ENCODE measurements around the gene VPS13D. TPM values are rescaled to one million over a fixed set of nuclear protein-coding genes. Genes with fewer than 3 reads are reported as not detected.

VPS13D gene
- total RNA-seq, 4 donors from 2014 or later, result 88.1 to 105 (median 97.1) TPM

GRCh38 chr1:12339811-12340543 is 110.1 kb downstream of the VPS13D start:
- TF ChIP-seq, protein P1, sequence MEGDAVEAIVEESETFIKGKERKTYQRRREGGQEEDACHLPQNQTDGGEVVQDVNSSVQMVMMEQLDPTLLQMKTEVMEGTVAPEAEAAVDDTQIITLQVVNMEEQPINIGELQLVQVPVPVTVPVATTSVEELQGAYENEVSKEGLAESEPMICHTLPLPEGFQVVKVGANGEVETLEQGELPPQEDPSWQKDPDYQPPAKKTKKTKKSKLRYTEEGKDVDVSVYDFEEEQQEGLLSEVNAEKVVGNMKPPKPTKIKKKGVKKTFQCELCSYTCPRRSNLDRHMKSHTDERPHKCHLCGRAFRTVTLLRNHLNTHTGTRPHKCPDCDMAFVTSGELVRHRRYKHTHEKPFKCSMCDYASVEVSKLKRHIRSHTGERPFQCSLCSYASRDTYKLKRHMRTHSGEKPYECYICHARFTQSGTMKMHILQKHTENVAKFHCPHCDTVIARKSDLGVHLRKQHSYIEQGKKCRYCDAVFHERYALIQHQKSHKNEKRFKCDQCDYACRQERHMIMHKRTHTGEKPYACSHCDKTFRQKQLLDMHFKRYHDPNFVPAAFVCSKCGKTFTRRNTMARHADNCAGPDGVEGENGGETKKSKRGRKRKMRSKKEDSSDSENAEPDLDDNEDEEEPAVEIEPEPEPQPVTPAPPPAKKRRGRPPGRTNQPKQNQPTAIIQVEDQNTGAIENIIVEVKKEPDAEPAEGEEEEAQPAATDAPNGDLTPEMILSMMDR (IDR thresholded peaks at IDR 0.05), result no peak
- ATAC-seq (ENCODE audit: low FRiP score), result no peak

DNA sequence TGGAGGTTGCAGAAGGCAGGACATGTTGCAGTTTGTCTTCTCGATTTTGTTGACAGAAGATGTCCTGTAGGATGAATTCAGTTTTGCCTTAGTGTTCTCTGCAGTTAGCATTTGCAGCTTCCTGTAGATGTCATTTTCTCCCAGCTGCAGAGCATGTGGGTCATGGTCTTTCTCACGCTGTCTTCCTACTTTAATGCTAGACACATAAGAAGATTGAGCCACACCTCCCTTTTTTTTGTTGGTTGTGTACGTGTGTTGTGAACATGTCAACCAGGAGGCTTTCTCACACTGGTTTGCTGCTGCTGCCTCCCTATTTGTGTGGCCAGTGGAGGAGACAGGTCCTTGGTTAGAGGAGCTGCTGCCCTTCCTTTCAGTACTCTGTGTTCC is 110.7 kb downstream of the VPS13D start:
- ATAC-seq (ENCODE audit: low FRiP score) (no peak), DNase-seq (ENCODE audit: low spot score) (no peak)
- TF ChIP-seq, protein P1 (IDR thresholded peaks at IDR 0.05), result no peak

More at GRCh38 chr1:12339811-12340543, 110.1 kb downstream of the VPS13D start:
- no peak for DNase-seq (ENCODE audit: low spot score)

DNA sequence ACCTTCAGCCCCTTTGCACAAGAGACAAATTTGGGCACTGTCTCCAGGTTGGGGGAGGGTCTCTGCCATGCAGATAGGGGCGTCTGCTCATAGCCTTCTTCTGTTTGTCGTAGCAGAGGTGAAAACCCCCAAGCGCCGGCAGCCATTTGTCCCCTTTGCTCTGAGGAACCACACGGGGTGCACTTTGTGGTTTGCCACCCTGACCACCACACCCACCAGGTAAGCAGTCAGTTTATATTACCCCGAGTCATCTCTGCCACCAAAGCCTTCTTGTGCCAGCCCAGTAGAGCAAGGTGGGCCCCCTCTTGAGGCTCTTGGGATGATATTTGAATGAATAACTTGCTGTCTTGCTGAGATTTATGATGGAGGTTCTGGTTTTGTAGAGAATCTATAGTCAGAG is 111.8 kb downstream of the VPS13D start:
- no peak for ATAC-seq (ENCODE audit: low FRiP score)
- no peak for DNase-seq (ENCODE audit: low spot score)
- TF ChIP-seq, protein P1 (IDR thresholded peaks at IDR 0.05), result no peak

- DNase-seq (ENCODE audit: low spot score) (no peak), ATAC-seq (ENCODE audit: low FRiP score) (no peak)
- TF ChIP-seq, protein P1 (IDR thresholded peaks at IDR 0.05), result no peak
These were observed 112.7 kb downstream of the VPS13D start for GRCh38 chr1:12342401-12343003.

GRCh38 chr1:12343823-12344487 is 114.1 kb downstream of the VPS13D start:
- no peak for DNase-seq (ENCODE audit: low spot score)
- TF ChIP-seq, protein P1 (IDR thresholded peaks at IDR 0.05), result no peak
- ATAC-seq (ENCODE audit: low FRiP score), result no peak

DNA sequence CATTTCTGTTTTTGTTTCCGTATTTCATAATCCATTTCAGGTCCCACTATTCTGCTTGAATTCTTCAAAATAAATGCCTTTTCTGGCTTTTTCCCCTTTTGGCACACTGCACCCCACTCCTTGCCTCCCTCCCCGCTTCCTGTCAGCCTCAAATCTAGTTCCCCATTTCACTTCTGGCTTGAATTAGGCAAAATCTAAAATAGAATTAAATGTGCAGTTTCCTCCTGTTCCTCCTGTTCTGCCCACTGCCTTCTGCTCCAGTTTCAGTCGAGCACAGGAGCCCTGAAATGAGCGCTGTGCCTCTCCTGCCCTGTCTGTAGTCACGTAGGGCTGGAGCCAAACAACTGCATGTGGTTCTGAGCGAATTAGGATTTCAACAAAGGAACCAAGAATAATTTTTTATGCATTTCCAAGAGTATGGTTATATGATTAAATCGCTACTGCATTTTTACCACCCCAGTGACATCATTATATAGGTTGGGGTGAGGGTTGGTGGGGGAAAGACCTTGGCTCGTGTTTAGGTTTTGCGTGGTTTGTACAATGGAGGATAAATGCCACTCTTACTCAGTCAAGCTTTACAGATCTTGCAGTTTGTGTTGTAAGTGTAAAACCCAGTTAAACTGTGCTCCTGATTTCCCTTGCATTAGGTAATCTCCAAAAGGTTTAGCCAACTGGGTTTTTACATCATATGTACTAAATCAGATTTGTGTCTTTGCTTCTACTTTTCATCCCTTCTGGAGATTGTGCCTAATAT is 114.9 kb downstream of the VPS13D start:
- no peak for DNase-seq (ENCODE audit: low spot score)
- TF ChIP-seq, protein P1 (IDR thresholded peaks at IDR 0.05), result no peak
- ATAC-seq (ENCODE audit: low FRiP score), result peak; percentile 54

Measured in omental fat pad (tissue), 4 donors.